Neuronal stem cell (in vitro differentiated cells): Measurements from ENCODE around the gene AFAP1L2.
A peak's percentile ranks its signal among the peaks of the same experiment; 100 is the strongest.

ENCODE experiments used
- DNase-seq: peaks from one replicate; pipeline ENCODE4 v3.0.0-alpha.2; 2013; ENCODE audit warnings: low spot score
- H2AFZ ChIP-seq: one replicate; pipeline ENCODE4 v1.6.1; 2013; ENCODE audit warnings: mild to moderate bottlenecking, low read length, inconsistent platforms
- H2AK5ac ChIP-seq: 2 replicates; pipeline ENCODE4 v1.6.1; 2013; ENCODE audit warnings: low read depth, mild to moderate bottlenecking, inconsistent platforms, low read length, moderate library complexity, mixed read lengths
- H2BK120ac ChIP-seq: 2 replicates; pipeline ENCODE4 v1.6.1; 2013; ENCODE audit warnings: low read depth, mild to moderate bottlenecking, inconsistent platforms, low read length, moderate library complexity, mixed read lengths
- H2BK12ac ChIP-seq: one replicate; pipeline ENCODE4 v1.6.1; 2013; ENCODE audit warnings: low read length, inconsistent platforms
- H2BK15ac ChIP-seq: 2 replicates; pipeline ENCODE4 v1.6.1; 2013; ENCODE audit warnings: mild to moderate bottlenecking, low read length, inconsistent platforms, mixed read lengths
- H2BK5ac ChIP-seq: one replicate; pipeline ENCODE4 v1.6.1; 2013; ENCODE audit warnings: inconsistent platforms, mild to moderate bottlenecking, low read length, moderate library complexity
- H3K14ac ChIP-seq: one replicate; pipeline ENCODE4 v1.6.1; 2013; ENCODE audit warnings: low read length, inconsistent platforms
- H3K18ac ChIP-seq: 2 replicates; pipeline ENCODE4 v1.6.1; 2013; ENCODE audit warnings: low read length, inconsistent platforms
- H3K23ac ChIP-seq: 2 replicates; pipeline ENCODE4 v1.6.1; 2013; ENCODE audit warnings: low read depth, mild to moderate bottlenecking, mixed read lengths, low read length, inconsistent platforms; ENCODE audit not compliant: poor library complexity
- H3K27ac ChIP-seq: replicated peaks from 3 replicates; pipeline ENCODE4 v1.5.1; 2013; ENCODE audit warnings: low read length, inconsistent platforms
- H3K27me3 ChIP-seq, 3 experiments: 2 replicates each; pipeline ENCODE4 v1.6.1; 2013; ENCODE audit warnings: low read length in 3 of 3, mild to moderate bottlenecking in 2 of 3, inconsistent platforms in 1 of 3, low read depth in 1 of 3, mixed read lengths in 1 of 3, moderate library complexity in 1 of 3; ENCODE audit not compliant: control insufficient read depth in 3 of 3, insufficient read depth in 3 of 3
- H3K36me3 ChIP-seq, 2 donors: replicated peaks in 1 of 2; 2 replicates each; pipeline ENCODE4 v1.6.1; 2013; ENCODE audit warnings: low read length in 2 of 2; ENCODE audit not compliant: control insufficient read depth in 2 of 2, insufficient read depth in 2 of 2
- H3K4ac ChIP-seq: 2 replicates; pipeline ENCODE4 v1.6.1; 2013; ENCODE audit warnings: inconsistent platforms, mild to moderate bottlenecking, low read length, moderate library complexity
- H3K4me1 ChIP-seq, 2 donors: 1 replicate in 1 of 2; 2 replicates in 1 of 2; pipeline ENCODE4 v1.6.1; 2013; ENCODE audit warnings: low read length in 2 of 2, low read depth in 1 of 2; ENCODE audit not compliant: control insufficient read depth in 2 of 2, insufficient read depth in 1 of 2
- H3K4me2 ChIP-seq: one replicate; pipeline ENCODE4 v1.6.1; 2013; ENCODE audit warnings: mild to moderate bottlenecking, low read length, inconsistent platforms; ENCODE audit not compliant: insufficient read depth, poor library complexity, severe bottlenecking
- H3K4me3 ChIP-seq, 2 donors: 2 replicates each; pipeline ENCODE4 v1.5.1; 2013; ENCODE audit warnings: low read length in 2 of 2, mild to moderate bottlenecking in 2 of 2, inconsistent platforms in 1 of 2, moderate library complexity in 1 of 2
- H3K79me1 ChIP-seq: one replicate; pipeline ENCODE4 v1.6.1; 2013; ENCODE audit warnings: low read depth, mild to moderate bottlenecking, inconsistent platforms, low read length, moderate library complexity
- H3K9ac ChIP-seq: one replicate; pipeline ENCODE4 v1.6.1; 2013; ENCODE audit warnings: mild to moderate bottlenecking, low read depth, low read length, inconsistent platforms; ENCODE audit not compliant: poor library complexity
- H3K9me3 ChIP-seq, 2 donors: replicated peaks in 1 of 2; 2 replicates each; pipeline versions ENCODE3 to v1.6.1; 2013; ENCODE audit warnings: low read length in 2 of 2, mild to moderate bottlenecking in 2 of 2, inconsistent platforms in 1 of 2, low read depth in 1 of 2, mixed read lengths in 1 of 2, moderate library complexity in 1 of 2; ENCODE audit not compliant: control insufficient read depth in 2 of 2, insufficient read depth in 1 of 2
- H4K8ac ChIP-seq: one replicate; pipeline ENCODE4 v1.6.1; 2013; ENCODE audit warnings: low read depth, mild to moderate bottlenecking, inconsistent platforms, low read length, moderate library complexity
- H4K91ac ChIP-seq: one replicate; pipeline ENCODE4 v1.6.1; 2013; ENCODE audit warnings: low read length, low read depth, mild to moderate bottlenecking, inconsistent platforms; ENCODE audit not compliant: poor library complexity
- WGBS, 2 donors: extraction: QIAGEN DNeasy Blood & Tissue Kit; methylation state at CpG; one replicate each; pipeline ENCODE4 v1.1.7; 2013; ENCODE audit warnings: missing lambda C conversion rate in 2 of 2, mixed read lengths in 1 of 2; ENCODE audit not compliant: insufficient read length in 2 of 2, insufficient replicate concordance in 1 of 2; ENCODE audit errors: extremely low coverage in 2 of 2; 5-methylcytosine and 5-hydroxymethylcytosine counted together

The AFAP1L2 gene

GRCh38 chr10:114386452-114386851 is 17.9 kb downstream of the AFAP1L2 start:
- Histone ChIP-seq H3K27me3 (no peaks in the 10 kb centered on the region), H2BK120ac (no peak overlapping the region), H2AK5ac (no peak overlapping the region), H3K4ac (no peak overlapping the region), H3K9ac (no peak overlapping the region), H2BK12ac (no peak overlapping the region), H4K91ac (no peak overlapping the region), H3K23ac (no peak overlapping the region), H3K36me3 (no peaks in the 10 kb centered on the region), H3K4me2 (no peak overlapping the region), H3K79me1 (no peaks in the 10 kb centered on the region), H2BK5ac (no peak overlapping the region), H3K4me1 (peaks cover 4 to 7% of the 10 kb centered on the region in 2 donors), H4K8ac (no peak overlapping the region), H3K14ac (no peak overlapping the region), H3K18ac (peak overlapping the region; percentile 11), H2BK15ac (no peak overlapping the region), H2AFZ (no peak overlapping the region), H3K4me3 (no peak overlapping the region), H3K9me3 (no peaks in the 10 kb centered on the region), H3K27ac (no peak overlapping the region)
- WGBS, 2 donors, result no CpG with 5 or more reads among the region's 6 CpGs
- no peak for DNase-seq

GRCh38 chr10:114385557-114385956 is 18.7 kb downstream of the AFAP1L2 start:
- H3K4me3 ChIP-seq, result no peak overlapping the region
- H2BK15ac ChIP-seq, result no peak overlapping the region
- no peak overlapping the region for H3K27ac ChIP-seq
- H2AK5ac ChIP-seq, result no peak overlapping the region
- H3K23ac ChIP-seq, result no peak overlapping the region
- no peaks in the 10 kb centered on the region for H3K27me3 ChIP-seq
- no peak overlapping the region for H3K14ac ChIP-seq
- no peak for DNase-seq
- H3K4me1 ChIP-seq, result peaks cover 4 to 7% of the 10 kb centered on the region in 2 donors
- no peak overlapping the region for H4K8ac ChIP-seq
- no peak overlapping the region for H3K4me2 ChIP-seq
- H2BK5ac ChIP-seq, result no peak overlapping the region
- no peaks in the 10 kb centered on the region for H3K79me1 ChIP-seq
- no peaks in the 10 kb centered on the region for H3K9me3 ChIP-seq
- no CpG with 5 or more reads among the region's 3 CpGs for WGBS, 2 donors
- H3K36me3 ChIP-seq, result no peaks in the 10 kb centered on the region
- H3K9ac ChIP-seq, result no peak overlapping the region
- H3K4ac ChIP-seq, result no peak overlapping the region
- peak overlapping the region; percentile 80 for H4K91ac ChIP-seq
- no peak overlapping the region for H2BK12ac ChIP-seq
- no peak overlapping the region for H3K18ac ChIP-seq
- H2BK120ac ChIP-seq, result no peak overlapping the region
- peak overlapping the region; percentile 19 for H2AFZ ChIP-seq

- Histone ChIP-seq H3K9ac (no peak overlapping the region), H3K36me3 (no peaks in the 10 kb centered on the region), H3K18ac (no peak overlapping the region), H2BK15ac (peak overlapping the region; percentile 67), H3K14ac (no peak overlapping the region), H3K23ac (no peak overlapping the region), H4K91ac (no peak overlapping the region), H3K79me1 (no peaks in the 10 kb centered on the region), H3K4ac (no peak overlapping the region), H2AFZ (no peak overlapping the region), H2BK120ac (no peak overlapping the region), H2BK5ac (no peak overlapping the region), H3K4me3 (no peak overlapping the region), H3K9me3 (no peaks in the 10 kb centered on the region), H4K8ac (no peak overlapping the region), H3K4me1 (peaks cover 4 to 8% of the 10 kb centered on the region in 2 donors), H3K27me3 (no peaks in the 10 kb centered on the region), H2AK5ac (no peak overlapping the region), H3K27ac (no peak overlapping the region), H2BK12ac (no peak overlapping the region), H3K4me2 (no peak overlapping the region)
- DNase-seq, result no peak
- WGBS, 2 donors, result no CpG with 5 or more reads among the region's 5 CpGs
Measured at GRCh38 chr10:114384601-114385000, 19.7 kb downstream of the AFAP1L2 start.

- no CpG with 5 or more reads among the region's 9 CpGs for WGBS, 2 donors
- no peaks in the 10 kb centered on the region for H3K27me3 ChIP-seq
- H3K18ac ChIP-seq, result peak overlapping the region; percentile 66
Measured at GRCh38 chr10:114384181-114384580, 20.1 kb downstream of the AFAP1L2 start.

More at GRCh38 chr10:114384181-114384580, 20.1 kb downstream of the AFAP1L2 start:
- no peaks in the 10 kb centered on the region for H3K79me1 ChIP-seq
- DNase-seq, result no peak
- H3K4me1 ChIP-seq, result peaks cover 4 to 8% of the 10 kb centered on the region in 2 donors
- H2BK12ac ChIP-seq, result no peak overlapping the region
- no peaks in the 10 kb centered on the region for H3K36me3 ChIP-seq
- H4K91ac ChIP-seq, result no peak overlapping the region
- no peak overlapping the region for H3K4me2 ChIP-seq
- H2BK5ac ChIP-seq, result no peak overlapping the region
- H2BK15ac ChIP-seq, result peak overlapping the region; percentile 67
- peak overlapping the region; percentile 31 for H3K4ac ChIP-seq
- no peak overlapping the region for H2AK5ac ChIP-seq
- no peak overlapping the region for H3K14ac ChIP-seq
- no peak overlapping the region for H3K23ac ChIP-seq
- H2AFZ ChIP-seq, result peak overlapping the region; percentile 16
- no peak overlapping the region for H2BK120ac ChIP-seq
- H3K9ac ChIP-seq, result peak overlapping the region; percentile 1
- no peak overlapping the region for H4K8ac ChIP-seq
- no peak overlapping the region for H3K4me3 ChIP-seq
- H3K27ac ChIP-seq, result no peak overlapping the region
- H3K9me3 ChIP-seq, result no peaks in the 10 kb centered on the region
